H1 (cell line): ENCODE results near the gene LPP. TPM values are rescaled to one million over a fixed set of nuclear protein-coding genes. Genes with fewer than 3 reads are reported as not detected.

ENCODE experiments used
- CTCF ChIA-PET: fragments of 300-600 bp; sonication (Branson Sonifier 250); formaldehyde crosslinking; loops from one replicate; lab custom pipeline; 2021; ENCODE audit not compliant: partially characterized antibody; lab: Charles Lee
- POLR2A ChIA-PET: fragments of 300-600 bp; sonication (Branson Sonifier 250); formaldehyde crosslinking; loops from one replicate; lab custom pipeline; 2021; ENCODE audit warnings: inconsistent platforms; ENCODE audit not compliant: partially characterized antibody; lab: Charles Lee
- DNase-seq, 2 experiments: peaks; one replicate each; pipeline versions ENCODE4 v3.0.0 to v3.0.0-alpha.2; 2010 to 2022; ENCODE audit warnings: low spot score in 2 of 2, low read depth in 1 of 2, mixed read lengths in 1 of 2
- FAIRE-seq: peaks from 2 replicates; lab custom pipeline; 2011; peaks lifted over from hg19 to GRCh38; lab: Jason Lieb, UNC
- H2AFZ ChIP-seq: 2 replicates; pipeline ENCODE4 v1.8.1; 2012; ENCODE audit warnings: low read length, inconsistent platforms
- H2AK5ac ChIP-seq: 2 replicates; pipeline ENCODE4 v1.6.1; 2013; ENCODE audit warnings: low read depth, low read length
- H2BK120ac ChIP-seq: replicated peaks from 2 replicates; pipeline ENCODE3; 2013; ENCODE audit warnings: low read depth, low read length, inconsistent platforms
- H2BK12ac ChIP-seq: 2 replicates; pipeline ENCODE4 v1.6.1; 2013; ENCODE audit warnings: low read depth, low read length
- H2BK15ac ChIP-seq: 2 replicates; pipeline ENCODE4 v1.6.1; 2013; ENCODE audit warnings: low read length
- H2BK20ac ChIP-seq: 2 replicates; pipeline ENCODE4 v1.6.1; 2013; ENCODE audit warnings: low read length
- H2BK5ac ChIP-seq: 2 replicates; pipeline ENCODE4 v1.6.1; 2013; ENCODE audit warnings: low read depth, low read length
- H3K14ac ChIP-seq: 2 replicates; pipeline ENCODE4 v1.6.1; 2013; ENCODE audit warnings: inconsistent platforms; ENCODE audit not compliant: insufficient read length
- H3K18ac ChIP-seq: 2 replicates; pipeline ENCODE4 v1.6.1; 2013; ENCODE audit warnings: low read length; ENCODE audit errors: extremely low read depth
- H3K23ac ChIP-seq: 2 replicates; pipeline ENCODE4 v1.6.1; 2013; ENCODE audit warnings: inconsistent platforms; ENCODE audit not compliant: insufficient read length
- H3K23me2 ChIP-seq: 2 replicates; pipeline ENCODE4 v1.6.1; 2013; ENCODE audit warnings: low read depth, low read length
- H3K27ac ChIP-seq: 2 replicates; pipeline ENCODE4 v1.6.1; 2011; ENCODE audit warnings: low read depth, low read length, inconsistent platforms
- H3K27me3 ChIP-seq, 4 experiments: replicated peaks in 1 of 4; 1 replicate in 1 of 4; 2 replicates in 3 of 4; pipeline versions ENCODE4 v1.6.1 to v1.8.1; 2011 to 2013; ENCODE audit warnings: low read length in 3 of 4, mild to moderate bottlenecking in 3 of 4, inconsistent platforms in 2 of 4, mixed read lengths in 2 of 4, moderate library complexity in 1 of 4; ENCODE audit not compliant: control insufficient read depth in 3 of 4, insufficient read depth in 3 of 4; ENCODE audit errors: extremely low read depth in 1 of 4
- H3K36me3 ChIP-seq, 4 experiments: 2 replicates each; pipeline versions ENCODE4 v1.6.1 to v1.8.1; 2011 to 2013; ENCODE audit warnings: mild to moderate bottlenecking in 4 of 4, low read length in 3 of 4, moderate library complexity in 2 of 4, control low read depth in 1 of 4, inconsistent platforms in 1 of 4; ENCODE audit not compliant: insufficient read depth in 4 of 4, control insufficient read depth in 2 of 4
- H3K4ac ChIP-seq: replicated peaks from 2 replicates; pipeline ENCODE3; 2013; ENCODE audit warnings: low read length, low read depth, mixed read lengths, inconsistent platforms; ENCODE audit not compliant: insufficient read length
- H3K4me1 ChIP-seq, 4 experiments: replicated peaks in 1 of 4; 1 replicate in 1 of 4; 2 replicates in 3 of 4; pipeline versions ENCODE4 v1.6.1 to v1.8.1; 2011 to 2013; ENCODE audit warnings: low read length in 3 of 4, inconsistent platforms in 2 of 4, mixed read lengths in 1 of 4; ENCODE audit not compliant: insufficient read depth in 4 of 4, control insufficient read depth in 3 of 4
- H3K4me2 ChIP-seq, 2 experiments: 2 replicates each; pipeline versions ENCODE4 v1.6.1 to v1.8.1; 2011 to 2013; ENCODE audit warnings: low read depth in 2 of 2, low read length in 2 of 2, control low read depth in 1 of 2, inconsistent platforms in 1 of 2, mild to moderate bottlenecking in 1 of 2; ENCODE audit not compliant: insufficient read depth in 1 of 2
- H3K4me3 ChIP-seq, 4 experiments: fragments of 200-600, 300-600 bp in 1 of 4; sonication (generic), shearing (Covaris generic), sonication (Bioruptor Twin) in 1 of 4; 2 replicates each; pipeline versions ENCODE4 v1.5.1 to v1.8.1; 2011 to 2016; ENCODE audit warnings: low read length in 4 of 4, low read depth in 3 of 4, control low read depth in 2 of 4, inconsistent platforms in 2 of 4, mild to moderate bottlenecking in 2 of 4, mixed read lengths in 1 of 4, moderate library complexity in 1 of 4; ENCODE audit not compliant: insufficient read depth in 2 of 4; ENCODE audit errors: extremely low read depth in 1 of 4
- H3K56ac ChIP-seq: replicated peaks from 2 replicates; pipeline ENCODE3; 2013; ENCODE audit warnings: low read depth, mild to moderate bottlenecking, mixed read lengths, low read length, inconsistent platforms; ENCODE audit not compliant: insufficient read length
- H3K79me1 ChIP-seq: 2 replicates; pipeline ENCODE4 v1.6.1; 2013; ENCODE audit warnings: low read depth, low read length, control low read depth
- H3K79me2 ChIP-seq, 2 experiments: 2 replicates each; pipeline versions ENCODE4 v1.6.1 to v1.8.1; 2012 to 2013; ENCODE audit warnings: low read length in 2 of 2, mild to moderate bottlenecking in 2 of 2, inconsistent platforms in 1 of 2; ENCODE audit not compliant: insufficient read depth in 2 of 2, control insufficient read depth in 1 of 2
- H3K9ac ChIP-seq, 4 experiments: replicated peaks in 1 of 4; 1 replicate in 1 of 4; 2 replicates in 3 of 4; pipeline versions ENCODE4 v1.6.1 to v1.8.1; 2011 to 2013; ENCODE audit warnings: low read depth in 3 of 4, low read length in 3 of 4, control low read depth in 2 of 4, mild to moderate bottlenecking in 2 of 4, moderate library complexity in 2 of 4, inconsistent platforms in 1 of 4; ENCODE audit errors: extremely low read depth in 1 of 4
- H3K9me3 ChIP-seq, 2 experiments: 2 replicates each; pipeline versions ENCODE4 v1.6.1 to v1.8.1; 2012 to 2013; ENCODE audit warnings: mild to moderate bottlenecking in 2 of 2, moderate library complexity in 2 of 2, control low read depth in 1 of 2, inconsistent platforms in 1 of 2, low read depth in 1 of 2, low read length in 1 of 2, mixed read lengths in 1 of 2; ENCODE audit not compliant: insufficient read depth in 2 of 2
- H4K20me1 ChIP-seq, 2 experiments: replicated peaks in 1 of 2; 2 replicates each; pipeline versions ENCODE3 to v1.8.1; 2011 to 2013; ENCODE audit warnings: inconsistent platforms in 2 of 2, low read length in 2 of 2, mild to moderate bottlenecking in 1 of 2; ENCODE audit not compliant: insufficient read depth in 2 of 2, control insufficient read depth in 1 of 2
- H4K5ac ChIP-seq: 2 replicates; pipeline ENCODE4 v1.6.1; 2013; ENCODE audit warnings: low read length, low read depth, mixed read lengths, inconsistent platforms; ENCODE audit not compliant: insufficient read length
- H4K8ac ChIP-seq: 2 replicates; pipeline ENCODE4 v1.8.0; 2013; ENCODE audit warnings: mild to moderate bottlenecking, moderate library complexity, low read length, inconsistent platforms; ENCODE audit not compliant: insufficient read depth; ENCODE audit errors: extremely low read depth
- H4K91ac ChIP-seq: replicated peaks from 2 replicates; pipeline ENCODE3; 2013; ENCODE audit warnings: low read length, mixed read lengths, inconsistent platforms; ENCODE audit not compliant: insufficient read length
- BACH1 ChIP-seq: IDR thresholded peaks from 2 replicates; pipeline ENCODE4 v1.6.1; 2012; ENCODE audit warnings: low read length, improper control_type of control experiment
- BRCA1 ChIP-seq: IDR thresholded peaks from 2 replicates; pipeline ENCODE4 v1.6.1; 2012; ENCODE audit warnings: low read depth, low read length, improper control_type of control experiment
- EGR1 ChIP-seq: IDR thresholded peaks from 2 replicates; pipeline ENCODE4 v1.6.1; 2011; ENCODE audit warnings: low read depth, low read length, borderline replicate concordance
- EZH2 ChIP-seq: fragments of 200-600 bp; sonication (generic); IDR thresholded peaks from 2 replicates; pipeline ENCODE4 v1.7.1; 2012; ENCODE audit warnings: low read depth, mild to moderate bottlenecking, moderate library complexity, low read length, inconsistent platforms; ENCODE audit not compliant: severe bottlenecking
- HDAC6 ChIP-seq: IDR thresholded peaks from one replicate; pipeline ENCODE4 v1.7.1; 2012; ENCODE audit warnings: low read depth, mild to moderate bottlenecking, inconsistent platforms, low read length, moderate library complexity
- JUN ChIP-seq: IDR thresholded peaks from 2 replicates; pipeline ENCODE4 v1.6.1; 2011; ENCODE audit warnings: low read depth, mild to moderate bottlenecking, improper control_type of control experiment, low read length
- JUND ChIP-seq: IDR thresholded peaks from 2 replicates; pipeline ENCODE4 v1.6.1; 2011; ENCODE audit warnings: mild to moderate bottlenecking, improper control_type of control experiment, low read length
- MAFK ChIP-seq: IDR thresholded peaks from 2 replicates; pipeline ENCODE4 v1.6.1; 2012; ENCODE audit warnings: low read depth, mild to moderate bottlenecking, improper control_type of control experiment, low read length
- NANOG ChIP-seq: IDR thresholded peaks from 2 replicates; pipeline ENCODE4 v1.6.1; 2011; ENCODE audit warnings: low read length, low read depth, mild to moderate bottlenecking, inconsistent platforms; ENCODE audit not compliant: insufficient read depth, poor library complexity, severe bottlenecking
- SAP30 ChIP-seq: fragments of 300-600 bp; sonication (generic); IDR thresholded peaks from 2 replicates; pipeline ENCODE4 v1.7.1; 2012; ENCODE audit warnings: low read length, moderate library complexity, mild to moderate bottlenecking, inconsistent platforms; ENCODE audit not compliant: insufficient read depth, insufficient replicate concordance
- SIRT6 ChIP-seq: IDR thresholded peaks from one replicate; pipeline ENCODE4 v1.7.1; 2012; ENCODE audit warnings: low read length, inconsistent platforms
- TAF1 ChIP-seq: IDR thresholded peaks from 2 replicates; pipeline ENCODE4 v1.6.1; 2011; ENCODE audit warnings: mild to moderate bottlenecking, low read depth, low read length
- TEAD4 ChIP-seq: IDR thresholded peaks from 2 replicates; pipeline ENCODE4 v1.6.1; 2012; ENCODE audit warnings: low read depth, low read length, inconsistent platforms, mixed read lengths
- USF2 ChIP-seq: IDR thresholded peaks from 2 replicates; pipeline ENCODE4 v1.6.1; 2011; ENCODE audit warnings: low read length, improper control_type of control experiment
- YY1 ChIP-seq: IDR thresholded peaks from 2 replicates; pipeline ENCODE4 v1.6.1; 2011; ENCODE audit warnings: low read depth, mild to moderate bottlenecking, low read length
- WGBS, 2 experiments: shearing (Covaris generic) in 1 of 2; methylation state at CpG; one replicate each; pipeline versions ENCODE4 v1.1.6 to v1.1.7; 2013 to 2015; ENCODE audit warnings: low lambda C conversion rate in 2 of 2, mixed read lengths in 2 of 2, inconsistent platforms in 1 of 2, low coverage in 1 of 2, missing lambda C conversion rate in 1 of 2; ENCODE audit not compliant: insufficient replicate concordance in 2 of 2, insufficient coverage in 1 of 2, insufficient read length in 1 of 2; ENCODE audit errors: extremely low coverage in 1 of 2, missing lambda C conversion rate in 1 of 2; 5-methylcytosine and 5-hydroxymethylcytosine counted together
- polyA plus RNA-seq, 7 experiments: library from polyadenylated mRNA; depleted of rRNA in 3 of 7; stranded (reverse) in 5 of 7; unstranded in 2 of 7; fragments of >200 nt in 5 of 7; fragments of 200-250 nt in 2 of 7; gene quantifications; 1 replicate in 5 of 7; 2 replicates in 1 of 7; 4 replicates in 1 of 7; pipeline versions ENCODE4 v1.2.1 to v1.2.3, GENCODE V29; 2011 to 2013; ENCODE audit warnings: missing spikeins in 2 of 7, mixed read lengths in 2 of 7
- total RNA-seq: library from RNA; stranded (reverse); fragmentation: NEBNext Ultra II Directional; extraction: Animal tissue kit (Norgen Biotek cat#: 25700); gene quantifications from 2 replicates; pipeline ENCODE4 v1.2.1, GENCODE V29; 2021

LPP gene
- total and polyA plus RNA-seq, 2 of the 8 experiments (the other 6 are each of a cell fraction or from before 2014, with no cell fraction given): 10.0 to 53.3 TPM

- H2AFZ ChIP-seq: no peak overlapping the region
- H3K14ac ChIP-seq: no peak overlapping the region
- no peak overlapping the region for H2BK120ac ChIP-seq
- no peak overlapping the region for H3K18ac ChIP-seq
- H3K79me1 ChIP-seq: no peaks in the 10 kb centered on the region
- H2BK5ac ChIP-seq: no peak overlapping the region
- H3K27me3 ChIP-seq: no peaks in the 10 kb centered on the region
- POLR2A ChIA-PET: no interaction called here
- no peak overlapping the region for H2BK15ac ChIP-seq
- CTCF ChIA-PET: interaction anchor here (0.9 kb wide), 1 partner anchor 15 kb away, joined by 3 read pairs; no protein-coding TSS in a partner anchor
- H3K36me3 ChIP-seq: no peaks in the 10 kb centered on the region
- H4K91ac ChIP-seq: no peak overlapping the region
- no peak overlapping the region for H4K8ac ChIP-seq
- H3K4me2 ChIP-seq: no peak overlapping the region
- no peaks in the 10 kb centered on the region for H3K23me2 ChIP-seq
- no peak overlapping the region for H4K5ac ChIP-seq
- no peaks in the 10 kb centered on the region for H4K20me1 ChIP-seq
- H3K56ac ChIP-seq: no peak overlapping the region
- H3K9me3 ChIP-seq: no peaks in the 10 kb centered on the region
- peaks cover 0 to 2% (median 0%) of the 10 kb centered on the region in 4 experiments; a peak in 2 of 7 replicates for H3K4me1 ChIP-seq
- no peaks in the 10 kb centered on the region for H3K79me2 ChIP-seq
- no peak overlapping the region for H3K9ac ChIP-seq
- H3K4ac ChIP-seq: no peak overlapping the region
- DNase-seq (no peak), FAIRE-seq (no peak)
- 91% methylated on average over 2 of the region's 2 CpGs; no CpG with 5 or more reads in 1 of the 2 experiments for WGBS, 2 experiments
- no peak overlapping the region for H3K4me3 ChIP-seq
- H2AK5ac ChIP-seq: no peak overlapping the region
- no peak overlapping the region for H3K27ac ChIP-seq
- H3K23ac ChIP-seq: no peak overlapping the region
- H2BK20ac ChIP-seq: no peak overlapping the region
- no peak overlapping the region for H2BK12ac ChIP-seq
- no peak for TF ChIP-seq EZH2
- TF ChIP-seq SAP30: no peak
- no peak for TF ChIP-seq EGR1
- TF ChIP-seq USF2: no peak
- no peak for TF ChIP-seq JUND
- no peak for TF ChIP-seq NANOG
- no peak for TF ChIP-seq BRCA1
- no peak for TF ChIP-seq TAF1
- TF ChIP-seq MAFK: no peak
- TF ChIP-seq YY1: no peak
- no peak for TF ChIP-seq TEAD4
- no peak for TF ChIP-seq BACH1
- no peak for TF ChIP-seq HDAC6
- TF ChIP-seq SIRT6: no peak
- no peak for TF ChIP-seq JUN
Measured at GRCh38 chr3:188391592-188391991, 237.6 kb downstream of the LPP start.
